GM21619 (cell line): ENCODE data around the gene PEF1.

ENCODE experiments used
- ATAC-seq: cut with Tn5 transposase; IDR thresholded peaks from one replicate; pipeline ENCODE4 v1.9.1; 2021; ENCODE audit not compliant: unreplicated experiment

Gene PEF1

GRCh38 chr1:31671561-31672201 lies 27.0 kb upstream of the PEF1 start:
- no peak for ATAC-seq

GRCh38 chr1:31671147-31671546 lies 26.5 kb upstream of the PEF1 start:
- ATAC-seq = no peak

- ATAC-seq = no peak
Measured at GRCh38 chr1:31670593-31670964, 25.9 kb upstream of the PEF1 start.

GRCh38 chr1:31669786-31670592 lies 25.3 kb upstream of the PEF1 start:
- ATAC-seq = no peak

GRCh38 chr1:31669433-31669785 lies 24.7 kb upstream of the PEF1 start:
- ATAC-seq = no peak

GRCh38 chr1:31668303-31668883 lies 23.7 kb upstream of the PEF1 start:
- no peak for ATAC-seq

GRCh38 chr1:31667065-31667785 lies 22.5 kb upstream of the PEF1 start:
- ATAC-seq = no peak

GRCh38 chr1:31666263-31666963 lies 21.7 kb upstream of the PEF1 start:
- ATAC-seq = no peak

- no peak for ATAC-seq
Measured at GRCh38 chr1:31665234-31665878, 20.7 kb upstream of the PEF1 start.

- ATAC-seq = no peak
Measured at GRCh38 chr1:31664528-31664927, 19.9 kb upstream of the PEF1 start.

GRCh38 chr1:31663622-31664452 lies 19.2 kb upstream of the PEF1 start:
- ATAC-seq = no peak

GRCh38 chr1:31662463-31662862 lies 17.8 kb upstream of the PEF1 start:
- ATAC-seq = no peak

GRCh38 chr1:31661856-31662255 lies 17.2 kb upstream of the PEF1 start:
- ATAC-seq = no peak

GRCh38 chr1:31660871-31661455 lies 16.3 kb upstream of the PEF1 start:
- ATAC-seq = no peak

GRCh38 chr1:31659889-31660288 lies 15.2 kb upstream of the PEF1 start:
- no peak for ATAC-seq

- ATAC-seq = no peak
Measured at GRCh38 chr1:31658721-31659120, 14.0 kb upstream of the PEF1 start.

- ATAC-seq = no peak
Measured at GRCh38 chr1:31657972-31658510, 13.4 kb upstream of the PEF1 start.

- no peak for ATAC-seq
Measured at GRCh38 chr1:31657020-31657804, 12.5 kb upstream of the PEF1 start.
